ENCODE measurements around the gene CTDSPL.

GRCh38 chr3:37923569-37924040, 61.9 kb downstream of the CTDSPL start:
- TF ChIP-seq CTCF (IDR thresholded peaks at IDR 0.05) (no peak), POLR2A (IDR thresholded peaks at IDR 0.05) (no peak)

All from sigmoid colon (tissue), 3 donors.